Stimulated activated CD8-positive, alpha-beta memory T cell treated with anti-CD3 and anti-CD28 coated beads, Interleukin-15, amount 100 ng/mL, for 1 hour (primary cell): ENCODE results near the gene TOGARAM2.

Source experiments
- DNase-seq: peaks from one replicate; pipeline ENCODE4 v3.0.0-alpha.2; 2020; ENCODE audit warnings: low read depth

TOGARAM2 gene

DNA sequence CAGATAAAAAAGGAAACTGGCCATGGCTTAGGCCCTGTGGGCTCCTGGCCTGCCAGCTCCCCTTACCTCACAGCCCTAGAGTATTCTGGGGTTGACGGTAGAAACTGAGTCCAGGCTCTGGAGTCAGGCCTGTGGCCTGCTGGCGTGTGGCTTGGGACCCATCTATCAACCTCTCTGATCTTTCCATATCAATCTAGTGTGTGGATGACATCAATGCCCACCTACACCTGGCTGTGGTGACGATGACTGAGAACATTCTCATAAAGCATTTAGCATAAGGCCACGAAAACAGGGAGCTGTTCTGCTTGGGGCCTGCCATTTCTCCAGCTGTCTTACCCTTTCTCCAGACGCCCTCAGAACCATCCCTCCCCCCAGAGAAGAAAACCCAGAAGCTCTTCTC is 75.4 kb downstream of the TOGARAM2 start:
- no peak for DNase-seq

DNA sequence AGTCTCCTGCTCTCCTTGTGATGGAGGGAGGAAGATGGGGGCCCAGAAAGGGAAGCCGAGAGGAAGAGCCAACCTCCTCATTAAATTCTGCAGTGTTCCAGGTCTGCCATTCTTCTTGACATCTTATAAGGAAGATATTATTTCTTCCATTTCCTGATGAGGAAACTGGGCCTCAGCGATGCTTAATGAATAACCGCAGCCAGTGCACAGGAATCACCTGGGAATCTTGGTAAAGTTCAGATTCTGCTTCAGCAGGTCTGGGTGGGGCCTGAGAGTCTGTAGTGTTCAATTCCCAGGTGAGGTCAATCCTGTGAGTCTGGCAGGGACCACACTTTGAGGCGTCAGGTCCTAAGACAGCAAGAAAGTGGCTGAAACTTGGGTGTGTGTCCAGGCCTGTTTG is 75.9 kb downstream of the TOGARAM2 start:
- no peak for DNase-seq

DNA sequence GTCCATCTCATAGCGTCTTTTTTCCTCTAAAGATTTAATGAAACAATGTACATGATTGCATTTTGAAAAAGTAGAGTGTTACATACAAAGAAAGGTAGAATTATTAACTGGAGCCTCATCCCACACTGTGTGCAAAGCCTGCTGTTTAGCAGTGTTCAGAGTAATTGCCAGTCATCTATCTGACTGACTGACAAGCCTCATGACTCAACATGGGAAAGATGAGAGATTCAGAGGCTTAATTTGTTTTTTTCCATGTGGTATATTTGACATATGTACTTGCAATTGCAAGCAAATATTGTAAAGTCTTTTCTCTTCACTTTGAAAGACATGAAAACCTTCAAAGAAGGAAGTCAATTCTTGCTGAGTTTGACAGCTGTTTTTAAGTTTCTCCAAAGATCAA is 78.5 kb downstream of the TOGARAM2 start:
- no peak for DNase-seq

DNA sequence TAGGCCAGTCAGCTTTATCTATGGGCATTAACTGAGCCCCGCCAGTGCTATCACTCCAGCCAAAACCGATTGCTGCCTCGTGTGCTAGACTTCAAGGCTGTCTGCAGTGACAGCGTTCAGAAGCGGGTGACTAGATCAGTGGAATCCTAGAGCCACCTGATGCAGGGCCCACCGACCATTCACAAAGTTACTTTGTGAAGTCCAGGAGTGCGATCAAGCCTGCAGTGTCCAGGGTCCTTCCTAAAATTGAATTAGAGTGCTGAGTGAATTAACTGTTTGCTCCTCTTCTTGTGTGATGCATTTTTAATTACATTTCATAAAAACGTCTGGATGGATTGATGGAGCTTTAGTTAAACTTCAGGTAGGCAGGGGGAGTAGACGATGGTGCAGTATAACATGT is 79.3 kb downstream of the TOGARAM2 start:
- no peak for DNase-seq

DNA sequence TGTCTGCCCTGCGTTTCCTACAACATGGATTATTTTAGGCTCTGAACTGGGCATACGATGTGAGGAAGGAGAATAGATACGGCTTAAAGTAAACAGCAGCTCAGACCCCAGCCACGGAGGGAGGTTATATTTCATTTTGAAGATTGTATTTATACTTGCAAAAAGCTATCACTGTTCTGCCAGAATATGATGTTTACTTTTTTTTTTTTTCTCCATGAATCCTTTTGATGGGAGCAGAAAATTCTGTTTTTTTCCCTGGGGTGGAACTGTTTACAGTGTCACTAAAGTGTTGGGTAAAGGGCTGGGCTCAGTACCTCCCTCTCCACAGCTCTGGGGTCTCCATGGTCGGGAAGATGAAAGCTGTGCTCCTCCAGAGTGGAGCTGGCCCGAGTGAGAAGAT is 80.1 kb downstream of the TOGARAM2 start:
- DNase-seq: no peak

DNA sequence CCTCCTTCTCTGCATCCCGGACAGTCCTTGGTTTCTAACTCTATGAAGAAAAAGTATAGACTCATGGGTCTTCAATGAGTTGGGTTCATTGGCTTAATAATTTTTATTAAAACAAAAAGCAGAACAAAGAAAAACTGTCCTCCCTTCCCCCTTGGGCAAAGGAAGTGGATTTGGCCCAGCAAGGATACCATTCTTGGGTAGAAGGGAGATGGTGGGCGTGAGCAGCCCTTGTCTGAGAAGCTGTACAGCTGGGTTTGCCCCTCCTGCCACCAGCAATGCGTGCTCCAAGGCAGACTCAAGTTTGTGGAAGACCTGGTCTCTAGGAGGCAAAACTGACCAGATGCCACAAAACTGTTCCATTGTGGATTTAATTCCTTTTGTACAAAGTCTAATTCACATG is 80.5 kb downstream of the TOGARAM2 start:
- DNase-seq: no peak

DNA sequence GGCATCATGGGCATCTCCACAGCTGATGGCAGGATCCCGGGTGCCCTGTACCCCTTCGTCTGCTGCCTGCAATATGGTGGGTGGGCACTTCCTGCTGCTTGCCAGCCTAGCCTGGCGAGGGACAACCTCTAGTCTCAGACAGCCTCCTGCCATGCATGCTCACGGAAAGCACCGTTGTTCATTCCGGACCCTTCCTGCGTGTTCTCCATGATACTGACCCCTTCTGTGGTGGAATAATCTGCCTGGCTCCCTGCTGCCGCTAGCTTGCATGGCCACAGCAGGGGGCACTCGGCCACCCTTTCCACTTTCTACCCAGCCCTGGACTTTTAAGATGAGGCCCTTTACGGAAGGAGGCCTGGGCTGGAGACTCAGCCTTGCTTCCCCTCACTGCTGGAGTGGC is 81.3 kb downstream of the TOGARAM2 start:
- DNase-seq: no peak

DNA sequence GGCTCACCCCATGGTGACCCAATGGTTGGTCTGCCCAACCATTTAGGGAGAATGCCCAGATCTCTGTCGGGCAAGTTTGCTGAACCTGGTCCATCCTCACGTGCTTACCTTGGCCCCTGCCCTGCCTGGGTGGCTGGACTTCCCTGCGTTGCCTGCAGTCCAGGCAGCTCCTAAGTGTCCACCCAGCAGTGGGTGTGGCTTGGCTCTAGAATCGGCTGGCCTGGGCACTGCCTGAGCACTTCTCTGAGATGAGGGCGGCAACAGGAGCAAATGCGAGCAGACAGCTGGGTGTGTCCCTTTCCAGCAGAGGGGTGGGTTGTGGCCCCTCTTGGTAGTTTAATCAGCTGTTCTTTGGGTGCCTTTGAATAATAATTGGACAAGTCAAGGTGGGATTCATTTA is 82.0 kb downstream of the TOGARAM2 start:
- no peak for DNase-seq

DNA sequence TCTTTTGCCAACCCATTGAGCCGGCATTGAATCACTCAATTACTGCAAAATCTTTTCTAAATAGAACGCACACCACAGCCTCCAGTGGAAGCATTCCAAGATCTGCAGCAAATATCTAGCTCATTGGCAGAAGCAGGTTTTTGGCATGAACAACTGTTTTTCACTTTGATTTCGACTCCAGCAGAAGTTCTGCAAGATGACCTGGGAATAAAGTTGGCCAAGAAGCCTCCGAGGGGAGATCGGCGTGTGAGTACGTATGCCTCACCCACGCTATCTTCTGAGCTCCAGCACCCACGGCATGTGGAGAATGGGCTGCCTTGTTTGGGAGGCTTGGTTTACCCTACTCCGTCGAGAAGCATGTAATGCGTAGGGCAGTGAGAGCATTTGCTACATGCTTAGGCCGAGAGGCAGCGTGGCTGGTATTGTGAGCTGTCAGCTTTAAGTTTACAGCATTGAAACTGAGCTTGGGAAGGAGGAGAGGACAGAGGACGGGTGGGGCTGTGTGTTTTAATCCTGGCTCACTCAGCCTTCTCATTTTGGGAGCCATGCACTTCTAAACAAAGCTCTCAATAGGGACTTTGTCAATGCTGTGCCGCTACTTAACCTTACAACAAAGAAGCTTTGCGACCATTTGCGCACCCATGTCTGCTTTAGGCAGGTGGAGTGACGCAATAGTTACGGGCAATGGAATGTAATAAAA is 82.7 kb downstream of the TOGARAM2 start:
- DNase-seq: no peak

DNA sequence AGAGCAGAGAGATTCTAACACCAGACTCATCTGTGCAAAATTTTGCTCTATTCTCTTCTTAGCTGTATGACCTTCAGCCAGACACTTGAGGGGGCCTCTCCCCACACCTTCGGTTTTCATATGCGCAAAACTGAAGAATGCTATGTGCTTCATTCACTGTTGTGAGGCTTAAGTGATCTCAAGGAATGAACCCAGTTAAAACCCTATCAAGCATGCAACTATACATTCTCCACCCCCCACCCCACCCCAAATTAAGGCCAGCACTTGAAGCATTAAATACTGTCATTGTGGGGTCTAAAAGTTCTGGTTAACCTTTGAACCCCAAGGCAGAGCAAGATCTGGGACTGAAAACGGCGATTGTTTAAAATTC is 83.2 kb downstream of the TOGARAM2 start:
- DNase-seq: no peak

DNA sequence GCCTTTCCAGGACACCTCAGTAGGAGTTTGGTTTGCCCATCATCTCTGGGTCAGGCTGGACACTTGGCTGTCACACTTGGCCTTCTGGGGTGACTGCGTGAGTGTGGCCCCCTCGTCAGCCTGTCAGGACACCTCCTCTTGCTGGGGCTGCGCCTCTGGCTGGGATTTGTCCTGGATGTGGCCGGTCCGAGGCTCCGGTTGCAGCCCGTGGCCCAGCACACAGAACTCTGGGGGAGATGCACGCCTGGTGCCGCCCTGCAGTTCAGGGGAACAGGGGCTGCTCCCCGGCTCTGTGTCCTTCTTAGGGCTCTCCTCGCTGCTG is 83.6 kb downstream of the TOGARAM2 start:
- no peak for DNase-seq

DNA sequence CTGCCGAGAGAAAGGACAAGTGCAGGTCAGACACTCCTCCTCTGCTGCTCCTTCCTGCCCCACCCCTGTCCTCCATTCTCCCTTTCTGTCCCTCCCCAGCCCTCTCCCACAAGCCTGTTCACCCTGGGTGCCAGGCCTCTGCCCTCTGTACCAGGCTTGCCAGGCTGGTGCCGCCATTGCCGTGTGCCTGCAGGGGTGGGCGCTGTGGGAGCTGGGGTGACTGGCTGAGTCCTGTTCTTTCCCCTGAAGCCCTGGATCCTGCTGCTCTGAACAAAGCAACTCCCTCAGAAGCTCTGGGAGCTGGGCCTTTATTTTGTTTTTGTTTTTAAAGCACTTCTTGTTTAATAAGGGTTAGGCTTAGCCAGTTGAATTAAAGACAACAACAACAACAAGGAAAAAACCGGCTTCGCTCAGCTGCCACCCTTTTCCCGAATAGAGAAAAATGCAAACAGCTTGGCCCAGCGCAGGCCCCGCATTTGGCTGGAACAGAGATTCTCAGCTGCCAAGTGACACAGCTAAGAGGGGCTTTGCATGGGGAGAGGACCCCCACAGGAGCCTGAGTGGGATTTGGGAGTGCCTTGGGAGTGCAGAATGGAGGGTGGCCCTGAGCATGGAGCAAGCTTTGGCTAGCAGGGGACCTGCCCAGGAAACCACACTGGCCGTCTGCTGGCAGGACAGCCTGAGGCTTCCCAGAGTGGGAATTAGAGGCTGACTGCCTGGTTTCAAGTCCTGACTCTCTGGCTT is 84.1 kb downstream of the TOGARAM2 start:
- DNase-seq: no peak

DNA sequence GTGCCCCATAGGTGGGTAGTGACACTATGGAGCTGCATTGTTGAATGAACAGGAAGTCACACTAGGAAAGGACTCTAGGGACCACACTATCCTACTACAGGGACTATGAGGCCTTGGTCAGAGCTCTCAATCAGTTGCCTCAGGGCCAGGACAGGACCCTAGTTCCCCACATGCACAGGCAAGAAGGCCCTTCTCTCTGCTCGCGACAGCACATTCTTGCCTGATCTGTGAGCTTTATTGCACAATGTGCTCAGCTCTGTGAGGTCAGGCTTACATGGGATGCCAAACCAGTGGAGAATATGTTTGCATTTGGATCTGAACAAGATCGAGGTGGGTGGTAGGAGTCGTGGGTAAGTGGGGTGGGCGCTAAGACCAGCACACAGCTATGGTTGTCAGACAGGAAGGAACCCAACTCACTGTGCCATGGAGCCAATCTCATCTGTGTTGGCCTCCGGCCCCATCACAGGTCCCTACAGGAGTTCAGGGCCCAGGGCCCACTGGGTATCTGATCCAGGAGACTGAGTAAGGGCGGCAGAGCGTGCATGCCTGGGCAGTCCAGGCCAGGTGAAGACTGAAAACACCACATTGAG is 85.3 kb downstream of the TOGARAM2 start:
- no peak for DNase-seq

DNA sequence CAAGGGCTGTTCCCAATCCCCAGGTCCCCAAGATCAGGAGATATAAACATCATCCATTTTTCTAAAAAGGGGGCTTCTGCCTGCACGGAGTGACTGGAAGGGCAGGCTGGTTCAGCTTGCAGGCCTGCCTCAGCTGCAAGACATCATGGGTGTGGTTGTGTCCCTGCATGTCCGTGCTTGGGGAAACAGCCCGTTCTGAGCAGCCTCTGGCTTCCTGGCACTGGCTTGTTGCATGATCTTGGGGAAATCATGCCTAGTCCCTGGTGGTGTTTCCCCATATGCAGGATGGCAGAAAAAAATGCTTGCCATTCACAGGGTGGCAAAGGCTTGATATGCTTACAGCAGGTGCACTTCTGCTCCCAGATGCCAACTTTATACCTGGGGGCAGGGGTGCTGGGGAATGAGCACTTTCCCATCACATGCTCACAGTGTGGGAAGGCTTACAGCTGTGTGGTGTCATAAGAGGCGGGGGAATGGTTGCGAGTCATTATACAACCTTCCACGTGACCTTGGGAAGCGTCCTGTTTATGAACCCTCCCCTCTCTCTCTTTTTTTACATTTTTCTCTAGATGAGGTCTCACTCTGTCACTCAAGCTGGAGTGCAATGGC is 86.0 kb downstream of the TOGARAM2 start:
- DNase-seq: no peak

DNA sequence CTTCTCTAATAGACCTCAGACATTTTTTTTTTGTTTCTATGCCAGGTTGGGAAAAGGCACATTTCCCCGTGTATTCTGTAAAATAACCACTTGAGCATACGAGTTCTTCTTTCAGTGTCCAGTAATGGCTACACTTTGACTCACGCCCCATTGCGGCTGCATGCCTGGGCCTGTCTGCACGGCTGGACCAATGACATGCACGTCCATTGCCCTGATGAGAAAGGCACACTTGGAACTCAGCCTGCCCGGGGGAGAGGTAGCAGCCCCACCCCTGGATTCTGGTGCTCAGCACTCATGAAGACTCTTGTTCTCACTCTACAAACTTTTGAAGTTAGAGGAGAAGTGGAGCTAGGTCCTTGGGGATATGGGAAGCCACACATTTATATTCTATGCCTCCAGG is 87.4 kb downstream of the TOGARAM2 start:
- no peak for DNase-seq

DNA sequence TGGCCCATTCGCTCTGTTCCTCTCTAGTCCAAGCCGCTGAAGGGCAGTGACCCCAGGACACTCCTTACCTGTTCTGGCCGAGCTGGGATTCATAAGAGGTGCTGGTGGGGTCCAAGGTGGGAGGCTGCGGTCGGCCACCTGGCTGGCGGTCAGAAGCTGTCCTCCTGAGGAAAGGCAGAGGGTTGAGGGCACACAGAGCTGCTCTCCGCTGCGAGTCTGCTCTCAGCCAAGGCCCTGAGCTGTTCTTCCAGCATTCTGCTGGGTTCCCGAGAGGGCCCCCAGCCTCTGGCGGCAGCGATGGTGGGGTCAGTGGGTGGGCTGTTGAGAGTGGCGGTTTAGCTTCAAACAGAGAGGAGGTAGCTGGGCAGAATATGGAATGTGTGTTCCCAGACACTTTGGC is 89.4 kb downstream of the TOGARAM2 start:
- DNase-seq: no peak

DNA sequence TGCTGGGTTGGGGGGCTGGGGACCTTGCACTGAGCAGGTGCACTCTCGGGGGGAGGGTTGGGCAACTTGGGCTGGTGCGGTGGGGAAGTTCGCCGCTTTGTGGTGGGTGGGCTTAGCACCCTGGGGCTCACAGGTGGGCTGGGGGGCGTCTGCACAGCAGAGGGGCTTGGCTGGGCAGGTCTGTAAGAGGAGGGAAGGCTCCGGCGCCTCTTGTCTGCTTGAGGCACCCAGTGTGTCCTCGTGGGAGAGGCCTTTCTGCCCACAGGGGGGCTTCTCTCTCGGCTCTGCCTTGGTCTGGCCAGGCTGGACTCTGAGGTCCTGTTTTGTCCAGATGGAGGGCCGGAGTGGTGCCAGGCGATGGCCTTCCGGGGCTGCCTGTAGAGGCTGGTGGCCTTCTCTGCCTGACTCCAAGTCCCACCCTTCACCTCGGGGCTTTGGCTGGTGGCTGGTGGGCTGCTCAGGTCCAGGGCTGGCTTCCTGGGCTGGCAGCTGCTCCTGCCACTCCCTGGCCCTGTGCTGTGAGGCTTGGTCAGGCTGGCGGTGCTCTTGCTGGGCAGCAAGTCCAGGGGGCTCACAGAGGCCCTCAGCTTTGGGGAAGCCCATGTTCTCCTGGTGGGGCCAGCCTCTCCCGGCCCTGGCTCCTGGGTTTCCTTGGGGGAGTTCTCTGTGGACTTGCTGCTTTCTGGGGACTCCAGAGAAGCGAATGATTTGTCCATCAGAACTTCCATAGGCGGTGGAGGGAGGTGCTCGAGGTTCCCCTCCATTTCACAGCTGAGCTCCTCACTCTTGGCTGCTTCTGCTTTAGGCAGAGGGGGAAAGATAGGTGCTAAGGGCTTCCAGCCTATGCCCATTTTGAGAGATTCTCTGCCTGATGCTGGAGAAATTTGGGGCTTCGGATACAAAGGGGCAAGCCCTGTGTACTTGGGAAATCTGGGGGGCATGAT is 90.2 kb downstream of the TOGARAM2 start:
- no peak for DNase-seq

DNA sequence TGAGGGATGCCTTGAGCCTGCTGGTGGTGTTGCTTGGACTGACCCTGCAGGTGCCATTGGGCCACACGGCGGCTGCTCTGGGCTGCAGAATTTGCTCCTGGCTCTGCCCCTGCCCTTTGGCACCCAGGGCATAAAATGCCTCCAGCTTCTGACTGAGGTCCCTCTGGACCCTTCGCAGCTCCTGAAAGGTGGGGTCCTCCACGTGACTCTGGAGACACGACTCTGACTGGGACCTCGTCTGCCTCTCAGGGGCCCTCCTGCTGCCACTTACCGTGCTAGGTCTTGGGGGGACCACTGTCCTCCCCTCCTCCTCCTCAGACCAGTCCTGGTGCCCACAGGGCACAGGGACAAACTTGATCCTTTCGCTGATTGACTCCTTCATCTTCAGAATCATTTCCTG is 91.2 kb downstream of the TOGARAM2 start:
- no peak for DNase-seq

DNA sequence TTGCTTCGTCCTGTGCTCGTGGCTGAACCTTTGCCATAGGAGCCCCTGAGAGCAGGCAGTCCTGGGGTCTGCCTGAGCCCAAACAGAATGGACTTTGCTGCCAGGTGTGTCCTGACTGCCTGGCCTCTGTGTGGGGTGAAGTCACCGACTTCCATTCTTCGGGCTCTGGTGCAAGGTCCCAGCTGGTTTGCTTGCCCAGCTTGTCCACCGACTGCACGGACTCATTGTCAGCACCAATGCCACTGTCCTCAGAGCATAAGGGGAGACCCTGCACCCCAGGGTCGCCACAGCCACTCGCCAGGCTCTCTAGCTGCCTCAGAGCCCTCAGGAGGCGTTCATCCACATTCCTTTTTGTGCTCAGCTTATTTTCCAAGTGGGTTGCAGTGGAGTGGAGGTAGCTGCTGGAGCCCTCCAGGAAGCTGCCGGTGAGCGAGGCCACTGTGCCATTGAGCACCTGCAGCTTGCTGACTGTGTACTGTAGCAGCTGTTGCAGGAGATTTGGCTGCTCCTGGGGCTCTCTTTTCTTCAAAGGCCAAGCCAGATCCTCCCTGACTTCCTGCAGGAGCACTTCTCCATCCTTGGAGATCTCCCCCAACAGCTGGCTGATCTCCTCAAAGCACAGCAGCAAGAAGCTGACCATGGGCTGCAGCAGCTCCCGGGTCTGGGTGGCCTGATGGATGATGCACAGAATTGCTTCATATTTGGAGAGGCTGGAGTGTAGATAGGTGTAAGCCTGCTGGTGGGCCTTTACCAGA is 92.0 kb downstream of the TOGARAM2 start:
- DNase-seq: no peak

DNA sequence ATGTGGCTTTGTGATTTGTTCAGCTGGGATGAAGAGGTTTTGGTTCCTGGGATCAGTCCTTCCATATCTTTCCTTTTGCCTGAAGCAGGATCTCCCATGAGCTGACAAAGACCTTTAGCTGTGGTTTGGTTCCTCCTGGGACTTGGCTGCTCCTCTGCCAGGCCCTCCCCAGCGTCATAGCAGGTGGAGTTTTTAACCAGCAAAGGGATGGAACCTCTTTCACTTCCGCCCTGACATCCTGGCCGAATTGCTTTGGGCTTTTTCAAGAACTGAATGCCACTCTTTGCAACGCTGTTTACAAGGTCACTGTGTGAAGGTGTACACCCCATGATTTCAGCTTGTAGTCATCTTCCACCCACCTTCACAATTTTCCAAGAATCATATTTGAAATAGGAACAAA is 92.8 kb downstream of the TOGARAM2 start:
- no peak for DNase-seq

DNA sequence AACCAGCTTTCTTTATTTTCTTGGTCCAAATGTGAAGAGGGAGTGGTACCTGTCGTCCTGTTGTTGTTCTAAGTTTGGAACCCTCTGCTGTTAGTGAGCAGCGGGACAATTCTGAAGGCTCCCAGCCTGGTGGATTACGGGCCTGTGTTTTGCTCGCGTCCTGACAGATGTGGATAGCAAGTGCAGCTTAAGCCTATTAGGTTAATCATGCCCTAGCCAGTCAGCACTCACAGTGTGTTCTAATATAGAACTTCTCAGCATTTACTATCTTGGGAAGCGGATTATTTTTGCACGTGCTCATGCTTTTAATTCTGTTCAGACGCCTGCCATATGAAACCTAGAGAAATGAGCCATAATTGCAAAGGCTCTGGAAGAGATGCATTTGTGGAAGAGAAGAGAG is 93.3 kb downstream of the TOGARAM2 start, which contains the start of gene PCARE:
Gene PCARE (minus strand): TSS at position 113 of the 400 bp plus-strand sequence. CDS start 262 bp downstream, outside the sequence.
- no peak for DNase-seq
